Measurements from ENCODE around the gene L1CAM.

GRCh38 chrX:153819384-153820040 is 66.5 kb downstream of the L1CAM start:
- TF ChIP-seq, protein P1, sequence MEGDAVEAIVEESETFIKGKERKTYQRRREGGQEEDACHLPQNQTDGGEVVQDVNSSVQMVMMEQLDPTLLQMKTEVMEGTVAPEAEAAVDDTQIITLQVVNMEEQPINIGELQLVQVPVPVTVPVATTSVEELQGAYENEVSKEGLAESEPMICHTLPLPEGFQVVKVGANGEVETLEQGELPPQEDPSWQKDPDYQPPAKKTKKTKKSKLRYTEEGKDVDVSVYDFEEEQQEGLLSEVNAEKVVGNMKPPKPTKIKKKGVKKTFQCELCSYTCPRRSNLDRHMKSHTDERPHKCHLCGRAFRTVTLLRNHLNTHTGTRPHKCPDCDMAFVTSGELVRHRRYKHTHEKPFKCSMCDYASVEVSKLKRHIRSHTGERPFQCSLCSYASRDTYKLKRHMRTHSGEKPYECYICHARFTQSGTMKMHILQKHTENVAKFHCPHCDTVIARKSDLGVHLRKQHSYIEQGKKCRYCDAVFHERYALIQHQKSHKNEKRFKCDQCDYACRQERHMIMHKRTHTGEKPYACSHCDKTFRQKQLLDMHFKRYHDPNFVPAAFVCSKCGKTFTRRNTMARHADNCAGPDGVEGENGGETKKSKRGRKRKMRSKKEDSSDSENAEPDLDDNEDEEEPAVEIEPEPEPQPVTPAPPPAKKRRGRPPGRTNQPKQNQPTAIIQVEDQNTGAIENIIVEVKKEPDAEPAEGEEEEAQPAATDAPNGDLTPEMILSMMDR (IDR thresholded peaks at IDR 0.05; ENCODE audit: borderline replicate concordance, extremely low read depth, low read length, poor library complexity, severe bottlenecking): no peak
- TF ChIP-seq EZH2 (IDR thresholded peaks at IDR 0.05; ENCODE audit: borderline replicate concordance, low read depth, low read length, severe bottlenecking): no peak
